Posterior vena cava (tissue), 2 donors: ENCODE measurements around the gene ANO1. TPM values are rescaled to one million over a fixed set of nuclear protein-coding genes. Genes with fewer than 3 reads are reported as not detected.

Experiments used
- DNase-seq: peaks from one replicate; pipeline ENCODE4 v3.0.0-alpha.2; 2020; ENCODE audit warnings: low spot score
- intact Hi-C, 2 donors: fragments of 100-400 bp; cut with DNase I; formaldehyde crosslinking; loops; one replicate each; pipeline versions ENCODE4 v1.14.1 to v1.14.2; 2022 to 2023
- total RNA-seq, 2 donors: library from RNA; stranded (reverse); fragmentation: NEBNext Ultra II Directional; extraction: Animal tissue kit (Norgen Biotek cat#: 25700); gene quantifications; one replicate each; pipeline ENCODE4 v1.2.1, GENCODE V29; 2021
- donor health status: DM: yes; HTN: yes; CAD: no.
- donor health status: DM: yes; HTN: yes; CAD: no.

ANO1 gene
- total RNA-seq, 2 donors from 2014 or later, result 55.4 to 56.2 TPM

GRCh38 chr11:70085815-70086769 is 8.0 kb downstream of the ANO1 start:
- intact Hi-C loops, result no loop called here
- DNase-seq, result no peak

- intact Hi-C loops, result no loop called here
- DNase-seq, result no peak
Observed at GRCh38 chr11:70087446-70088167, 9.5 kb downstream of the ANO1 start.

GRCh38 chr11:70088735-70089250 is 10.7 kb downstream of the ANO1 start:
- intact Hi-C loops, result no loop called here

GRCh38 chr11:70089631-70090030 is 11.5 kb downstream of the ANO1 start:
- DNase-seq, result no peak
- intact Hi-C loops, result no loop called here

More at GRCh38 chr11:70088735-70089250, 10.7 kb downstream of the ANO1 start:
- no peak for DNase-seq

GRCh38 chr11:70090961-70091381 is 12.9 kb downstream of the ANO1 start:
- intact Hi-C loops, result no loop called here
- no peak for DNase-seq

- no peak for DNase-seq
- intact Hi-C loops, result no loop called here
Observed at GRCh38 chr11:70091638-70092037, 13.5 kb downstream of the ANO1 start.

GRCh38 chr11:70092959-70093715 is 15.0 kb downstream of the ANO1 start:
- intact Hi-C loops, result no loop called here
- DNase-seq, result no peak

GRCh38 chr11:70095541-70096252 is 17.6 kb downstream of the ANO1 start:
- DNase-seq, result no peak
- intact Hi-C loops, result no loop called here

GRCh38 chr11:70097783-70098563 is 19.9 kb downstream of the ANO1 start:
- no peak for DNase-seq
- intact Hi-C loops, result no loop called here

GRCh38 chr11:70098936-70099335 is 20.8 kb downstream of the ANO1 start:
- DNase-seq, result no peak
- intact Hi-C loops, result no loop called here

- no peak for DNase-seq
- intact Hi-C loops, result no loop called here
Observed at GRCh38 chr11:70099578-70100279, 21.6 kb downstream of the ANO1 start.

GRCh38 chr11:70100280-70100603 is 22.1 kb downstream of the ANO1 start:
- intact Hi-C loops, result no loop called here
- DNase-seq, result no peak

GRCh38 chr11:70100791-70101190 is 22.7 kb downstream of the ANO1 start:
- DNase-seq, result no peak
- intact Hi-C loops, result no loop called here

GRCh38 chr11:70103256-70103975 is 25.3 kb downstream of the ANO1 start:
- no peak for DNase-seq
- intact Hi-C loops, result no loop called here

GRCh38 chr11:70104419-70104818 is 26.3 kb downstream of the ANO1 start:
- intact Hi-C loops, result no loop called here
- no peak for DNase-seq

- DNase-seq, result no peak
- intact Hi-C loops, result no loop called here
Observed at GRCh38 chr11:70104961-70105360, 26.8 kb downstream of the ANO1 start.

- no peak for DNase-seq
- intact Hi-C loops, result no loop called here
Observed at GRCh38 chr11:70105369-70105754, 27.2 kb downstream of the ANO1 start.
